ENCODE results near the gene RNASE7.

RNASE7 gene

DNA sequence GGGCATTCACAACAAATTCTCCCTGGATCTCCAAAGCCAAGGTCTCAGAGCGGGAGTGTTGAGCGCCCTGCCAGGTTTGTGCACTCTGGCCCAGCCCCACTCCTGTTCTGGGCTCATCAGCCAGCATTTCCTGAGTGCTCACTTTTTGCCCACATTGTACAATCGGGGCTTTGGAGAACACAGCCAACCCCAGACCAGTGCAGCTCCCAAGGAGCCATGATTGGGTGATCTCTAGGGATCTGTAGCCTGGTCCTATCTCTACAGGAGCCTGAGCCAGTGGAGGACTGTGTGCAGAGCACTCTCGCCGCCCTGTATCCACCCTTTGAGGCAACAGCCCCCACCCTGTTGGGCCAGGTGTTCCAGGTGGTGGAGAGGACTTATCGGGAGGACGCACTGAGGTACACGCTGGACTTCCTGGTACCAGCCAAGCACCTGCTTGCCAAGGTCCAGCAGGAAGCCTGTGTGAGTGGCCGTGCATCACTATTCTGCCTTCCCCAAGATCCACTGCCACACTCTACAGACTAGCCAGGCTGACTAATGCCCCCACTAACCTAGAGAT lies 30.7 kb downstream of the RNASE7 start:
- no peak overlapping the region for H3K4me3 ChIP-seq (ENCODE audit: low read length)
- H3K4me1 ChIP-seq (ENCODE audit: control insufficient read depth, low read length) = peaks cover 42% of the 10 kb centered on the region
- H4K20me1 ChIP-seq (ENCODE audit: control insufficient read depth, insufficient read depth, low read depth, low read length) = no peaks in the 10 kb centered on the region
- H3K9me3 ChIP-seq (ENCODE audit: control insufficient read depth, insufficient read depth, low read length) = no peaks in the 10 kb centered on the region
- H3K9me2 ChIP-seq (replicated peaks; ENCODE audit: control insufficient read depth, low read length) = no peaks in the 10 kb centered on the region
- H3K27me3 ChIP-seq (ENCODE audit: control insufficient read depth, low read length) = peaks cover 32% of the 10 kb centered on the region
- H3K4me2 ChIP-seq (ENCODE audit: low read length) = no peak overlapping the region
- no peaks in the 10 kb centered on the region for H3K36me3 ChIP-seq (ENCODE audit: control insufficient read depth, low read length)
- no peaks in the 10 kb centered on the region for H3K79me2 ChIP-seq (ENCODE audit: control insufficient read depth, low read length)
- no peak overlapping the region for H3K27ac ChIP-seq (ENCODE audit: low read depth, low read length)
- TF ChIP-seq, protein P1, sequence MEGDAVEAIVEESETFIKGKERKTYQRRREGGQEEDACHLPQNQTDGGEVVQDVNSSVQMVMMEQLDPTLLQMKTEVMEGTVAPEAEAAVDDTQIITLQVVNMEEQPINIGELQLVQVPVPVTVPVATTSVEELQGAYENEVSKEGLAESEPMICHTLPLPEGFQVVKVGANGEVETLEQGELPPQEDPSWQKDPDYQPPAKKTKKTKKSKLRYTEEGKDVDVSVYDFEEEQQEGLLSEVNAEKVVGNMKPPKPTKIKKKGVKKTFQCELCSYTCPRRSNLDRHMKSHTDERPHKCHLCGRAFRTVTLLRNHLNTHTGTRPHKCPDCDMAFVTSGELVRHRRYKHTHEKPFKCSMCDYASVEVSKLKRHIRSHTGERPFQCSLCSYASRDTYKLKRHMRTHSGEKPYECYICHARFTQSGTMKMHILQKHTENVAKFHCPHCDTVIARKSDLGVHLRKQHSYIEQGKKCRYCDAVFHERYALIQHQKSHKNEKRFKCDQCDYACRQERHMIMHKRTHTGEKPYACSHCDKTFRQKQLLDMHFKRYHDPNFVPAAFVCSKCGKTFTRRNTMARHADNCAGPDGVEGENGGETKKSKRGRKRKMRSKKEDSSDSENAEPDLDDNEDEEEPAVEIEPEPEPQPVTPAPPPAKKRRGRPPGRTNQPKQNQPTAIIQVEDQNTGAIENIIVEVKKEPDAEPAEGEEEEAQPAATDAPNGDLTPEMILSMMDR (IDR thresholded peaks at IDR 0.05; ENCODE audit: low read depth, low read length, poor library complexity, severe bottlenecking) = no peak
- no peak for TF ChIP-seq EZH2phosphoT487 (IDR thresholded peaks at IDR 0.05; ENCODE audit: borderline replicate concordance, low read length)
- peaks cover 6% of the 10 kb centered on the region; the same call in 1 of the 2 replicates for H3F3A ChIP-seq (ENCODE audit: control insufficient read depth, insufficient read depth)

DNA sequence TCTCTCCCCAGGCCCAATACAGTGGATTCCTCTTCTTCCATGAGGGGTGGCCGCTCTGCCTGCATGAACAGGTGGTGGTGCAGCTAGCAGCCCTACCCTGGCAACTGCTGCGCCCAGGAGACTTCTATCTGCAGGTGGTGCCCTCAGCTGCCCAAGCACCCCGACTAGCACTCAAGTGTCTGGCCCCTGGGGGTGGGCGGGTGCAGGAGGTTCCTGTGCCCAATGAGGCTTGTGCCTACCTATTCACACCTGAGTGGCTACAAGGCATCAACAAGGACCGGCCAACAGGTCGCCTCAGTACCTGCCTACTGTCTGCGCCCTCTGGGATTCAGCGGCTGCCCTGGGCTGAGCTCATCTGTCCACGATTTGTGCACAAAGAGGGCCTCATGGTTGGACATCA lies 31.8 kb downstream of the RNASE7 start:
- Histone ChIP-seq H3K79me2 (ENCODE audit: control insufficient read depth, low read length) (no peaks in the 10 kb centered on the region), H3F3A (ENCODE audit: control insufficient read depth, insufficient read depth) (peaks cover 6% of the 10 kb centered on the region; the same call in 1 of the 2 replicates)

DNA sequence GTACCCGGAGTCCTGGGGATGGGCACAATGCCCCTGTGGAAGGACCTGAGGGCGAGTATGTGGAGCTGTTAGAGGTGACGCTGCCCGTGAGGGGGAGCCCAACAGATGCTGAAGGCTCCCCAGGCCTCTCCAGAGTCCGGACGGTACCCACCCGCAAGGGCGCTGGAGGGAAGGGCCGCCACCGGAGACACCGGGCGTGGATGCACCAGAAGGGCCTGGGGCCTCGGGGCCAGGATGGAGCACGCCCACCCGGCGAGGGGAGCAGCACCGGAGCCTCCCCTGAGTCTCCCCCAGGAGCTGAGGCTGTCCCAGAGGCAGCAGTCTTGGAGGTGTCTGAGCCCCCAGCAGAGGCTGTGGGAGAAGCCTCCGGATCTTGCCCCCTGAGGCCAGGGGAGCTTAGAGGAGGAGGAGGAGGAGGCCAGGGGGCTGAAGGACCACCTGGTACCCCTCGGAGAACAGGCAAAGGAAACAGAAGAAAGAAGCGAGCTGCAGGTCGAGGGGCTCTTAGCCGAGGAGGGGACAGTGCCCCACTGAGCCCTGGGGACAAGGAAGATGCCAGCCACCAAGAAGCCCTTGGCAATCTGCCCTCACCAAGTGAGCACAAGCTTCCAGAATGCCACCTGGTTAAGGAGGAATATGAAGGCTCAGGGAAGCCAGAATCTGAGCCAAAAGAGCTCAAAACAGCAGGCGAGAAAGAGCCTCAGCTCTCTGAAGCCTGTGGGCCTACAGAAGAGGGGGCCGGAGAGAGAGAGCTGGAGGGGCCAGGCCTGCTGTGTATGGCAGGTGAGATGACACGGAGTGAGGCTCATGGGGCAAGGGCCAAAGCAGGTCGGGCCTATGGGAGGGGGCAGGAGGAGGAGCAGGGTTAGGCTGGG lies 32.5 kb downstream of the RNASE7 start:
- no peaks in the 10 kb centered on the region for H3K79me2 ChIP-seq (ENCODE audit: control insufficient read depth, low read length)
- peaks cover 18% of the 10 kb centered on the region for H3K27me3 ChIP-seq (ENCODE audit: control insufficient read depth, low read length)
- peaks cover 27% of the 10 kb centered on the region for H3K4me1 ChIP-seq (ENCODE audit: control insufficient read depth, low read length)
- peaks cover 6% of the 10 kb centered on the region; the same call in 1 of the 2 replicates for H3F3A ChIP-seq (ENCODE audit: control insufficient read depth, insufficient read depth)
- no peaks in the 10 kb centered on the region for H3K9me3 ChIP-seq (ENCODE audit: control insufficient read depth, insufficient read depth, low read length)
- H3K9me2 ChIP-seq (replicated peaks; ENCODE audit: control insufficient read depth, low read length) = no peaks in the 10 kb centered on the region
- no peak overlapping the region for H3K4me3 ChIP-seq (ENCODE audit: low read length)
- no peaks in the 10 kb centered on the region for H3K36me3 ChIP-seq (ENCODE audit: control insufficient read depth, low read length)
- no peak overlapping the region for H3K27ac ChIP-seq (ENCODE audit: low read depth, low read length)
- no peaks in the 10 kb centered on the region for H4K20me1 ChIP-seq (ENCODE audit: control insufficient read depth, insufficient read depth, low read depth, low read length)
- H3K4me2 ChIP-seq (ENCODE audit: low read length) = no peak overlapping the region
- no peak for TF ChIP-seq EZH2phosphoT487 (IDR thresholded peaks at IDR 0.05; ENCODE audit: borderline replicate concordance, low read length)
- TF ChIP-seq, protein P1 (IDR thresholded peaks at IDR 0.05; ENCODE audit: low read depth, low read length, poor library complexity, severe bottlenecking) = no peak

More for the DNA sequence above, 31.8 kb downstream of the RNASE7 start:
- Histone ChIP-seq H3K4me2 (ENCODE audit: low read length) (no peak overlapping the region), H3K9me3 (ENCODE audit: control insufficient read depth, insufficient read depth, low read length) (no peaks in the 10 kb centered on the region), H3K36me3 (ENCODE audit: control insufficient read depth, low read length) (no peaks in the 10 kb centered on the region), H3K27me3 (ENCODE audit: control insufficient read depth, low read length) (peaks cover 23% of the 10 kb centered on the region), H3K4me3 (ENCODE audit: low read length) (no peak overlapping the region), H4K20me1 (ENCODE audit: control insufficient read depth, insufficient read depth, low read depth, low read length) (no peaks in the 10 kb centered on the region), H3K27ac (ENCODE audit: low read depth, low read length) (no peak overlapping the region), H3K4me1 (ENCODE audit: control insufficient read depth, low read length) (peaks cover 34% of the 10 kb centered on the region), H3K9me2 (replicated peaks; ENCODE audit: control insufficient read depth, low read length) (no peaks in the 10 kb centered on the region)
- TF ChIP-seq, protein P1 (IDR thresholded peaks at IDR 0.05; ENCODE audit: low read depth, low read length, poor library complexity, severe bottlenecking) = no peak
- TF ChIP-seq EZH2phosphoT487 (IDR thresholded peaks at IDR 0.05; ENCODE audit: borderline replicate concordance, low read length) = no peak

All from DOHH2 (cell line).